DOHH2 (cell line): ENCODE results near the gene PSMA7.

Experiments used
- CTCF ChIP-seq: fragments of 200-600 bp; sonication (generic); IDR thresholded peaks from one replicate; pipeline ENCODE4 v1.5.1; 2014; ENCODE audit warnings: antibody characterized with exemption, mild to moderate bottlenecking, low read depth, low read length; ENCODE audit not compliant: poor library complexity, severe bottlenecking
- EZH2phosphoT487 ChIP-seq: fragments of 200-600 bp; sonication (generic); IDR thresholded peaks from 2 replicates; pipeline ENCODE4 v1.6.1; 2017; ENCODE audit warnings: borderline replicate concordance, mild to moderate bottlenecking, antibody characterized with exemption, low read length, moderate library complexity, mixed read lengths

- TF ChIP-seq CTCF, result no peak
- no peak for TF ChIP-seq EZH2phosphoT487
Measured at GRCh38 chr20:62087227-62087626, 56.0 kb downstream of the PSMA7 start.
